GM18511 (cell line): ENCODE measurements around the gene CCDC188.

Experiments used
- ATAC-seq: cut with Tn5 transposase; IDR thresholded peaks from one replicate; pipeline ENCODE4 v1.9.1; 2021; ENCODE audit warnings: mild to moderate bottlenecking, moderate library complexity; ENCODE audit not compliant: unreplicated experiment

Gene CCDC188

DNA sequence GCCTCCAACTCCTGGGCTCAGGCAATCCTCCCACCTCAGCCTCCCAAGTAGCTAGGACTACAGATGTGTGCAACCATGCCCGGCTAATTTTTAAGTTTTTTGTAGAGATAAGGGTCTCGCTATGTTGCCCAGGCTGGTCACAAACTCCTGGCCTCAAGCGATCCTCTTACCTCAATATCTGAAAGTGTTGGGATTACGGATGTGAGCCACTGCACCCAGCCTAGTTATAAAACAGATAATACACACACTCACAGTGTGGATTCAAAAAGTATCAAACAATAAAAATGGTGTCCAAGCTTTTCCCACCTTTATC is 377 bp upstream of the CCDC188 start:
- ATAC-seq = no peak

DNA sequence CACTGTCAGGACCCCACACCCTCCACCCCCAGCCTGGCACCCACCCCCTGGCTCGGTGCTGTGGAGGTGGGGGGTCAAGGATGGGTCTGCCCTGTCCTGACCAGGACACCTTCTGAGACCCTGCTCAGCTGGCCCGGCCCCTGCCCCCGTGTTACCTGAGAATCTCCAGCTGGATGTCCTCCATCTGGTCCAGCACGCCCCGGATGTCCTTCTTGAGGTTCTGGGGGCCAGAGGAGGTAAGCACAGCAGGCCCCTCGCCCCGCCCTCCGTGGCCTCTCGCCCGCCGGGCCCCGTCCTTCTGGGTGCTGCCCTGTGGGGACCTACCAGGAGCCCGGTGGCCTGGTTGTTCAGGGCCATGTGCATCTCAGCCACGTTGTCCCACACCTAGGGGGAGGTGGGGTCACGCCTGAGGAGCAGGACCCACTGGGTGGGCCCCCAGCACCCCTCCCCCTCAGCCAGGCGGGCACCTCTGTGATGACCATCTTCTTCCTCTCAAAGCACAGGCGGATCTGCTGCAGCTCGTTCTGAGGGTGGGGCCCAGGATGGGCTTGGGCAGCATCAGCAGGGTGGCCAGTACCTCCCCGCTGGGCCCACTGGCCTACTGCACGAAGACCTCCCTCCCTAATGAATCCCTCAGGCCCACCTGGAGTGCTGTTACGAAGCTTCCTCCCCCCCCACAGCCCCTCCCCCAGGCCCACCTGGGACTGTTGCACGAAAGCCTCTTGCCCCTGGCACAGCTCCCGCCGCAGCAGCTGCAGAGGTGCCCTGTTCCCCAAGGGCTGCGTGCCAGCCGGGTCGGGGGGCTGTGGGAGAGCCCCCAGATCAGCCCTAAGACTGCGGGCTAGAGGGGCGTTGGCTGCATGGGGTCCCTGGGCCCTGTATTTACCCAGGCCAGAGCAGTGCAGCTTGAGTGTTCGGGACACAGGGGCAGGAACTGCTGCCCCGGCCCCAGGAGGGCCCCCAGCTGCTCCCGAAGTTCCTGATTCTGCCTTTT is 1.3 kb downstream of the CCDC188 start:
- no peak for ATAC-seq

DNA sequence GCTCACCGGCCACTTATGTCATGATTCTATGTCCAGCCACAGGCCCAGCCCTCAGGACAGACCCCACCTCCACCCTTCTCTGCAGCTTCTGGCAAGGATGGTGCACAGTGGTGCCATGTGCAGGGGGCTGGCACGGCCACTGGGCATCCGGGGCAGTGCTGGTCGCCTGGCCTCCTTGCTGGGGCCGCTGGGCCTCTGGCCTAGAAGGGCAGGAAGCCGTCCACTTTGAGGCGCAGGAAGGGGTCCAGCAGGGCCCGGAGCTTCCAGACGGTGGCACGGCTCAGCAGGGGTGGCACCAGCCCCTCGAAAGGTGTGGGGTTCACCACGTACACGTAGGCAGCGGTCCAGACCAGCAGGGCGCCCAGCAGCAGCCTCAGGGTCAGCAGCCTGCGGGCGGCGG is 2.4 kb downstream of the CCDC188 start:
- ATAC-seq = no peak

DNA sequence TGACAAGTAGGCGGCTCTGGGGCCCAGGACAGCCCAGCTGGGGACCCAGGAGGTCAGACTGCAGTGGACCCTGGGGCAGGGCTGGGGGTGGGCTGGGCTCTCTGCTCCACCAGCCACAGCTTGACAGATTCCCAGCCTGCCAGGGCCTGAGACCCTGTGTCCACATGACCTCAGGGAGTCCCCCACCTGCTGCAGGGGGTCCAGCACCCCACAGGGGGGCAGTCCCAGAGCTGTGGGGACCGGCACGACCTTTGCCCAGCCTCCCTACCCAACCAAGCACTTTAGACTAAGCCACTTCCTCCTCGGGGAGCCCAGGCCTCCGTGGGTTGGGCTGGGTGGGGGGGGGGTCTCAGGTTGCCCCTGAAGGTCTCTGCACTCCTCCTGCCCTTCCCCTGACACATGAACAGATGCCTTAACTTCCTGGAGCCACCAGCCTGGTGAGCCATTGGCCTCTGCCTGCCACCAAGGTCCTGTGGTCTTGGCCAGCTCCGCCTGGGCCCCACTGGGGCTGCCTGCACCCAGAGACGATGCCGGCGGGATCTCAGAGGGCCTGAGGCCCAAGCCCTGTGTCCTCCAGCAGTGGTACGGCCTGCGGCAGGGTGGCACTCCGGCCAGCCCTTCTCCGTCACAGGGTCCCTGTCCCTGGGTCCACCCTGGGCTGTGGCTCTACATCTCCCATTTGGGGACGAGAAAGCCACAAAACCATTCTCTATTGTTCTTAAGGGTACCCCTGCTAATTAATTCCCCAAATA is 3.4 kb downstream of the CCDC188 start:
- ATAC-seq = no peak

DNA sequence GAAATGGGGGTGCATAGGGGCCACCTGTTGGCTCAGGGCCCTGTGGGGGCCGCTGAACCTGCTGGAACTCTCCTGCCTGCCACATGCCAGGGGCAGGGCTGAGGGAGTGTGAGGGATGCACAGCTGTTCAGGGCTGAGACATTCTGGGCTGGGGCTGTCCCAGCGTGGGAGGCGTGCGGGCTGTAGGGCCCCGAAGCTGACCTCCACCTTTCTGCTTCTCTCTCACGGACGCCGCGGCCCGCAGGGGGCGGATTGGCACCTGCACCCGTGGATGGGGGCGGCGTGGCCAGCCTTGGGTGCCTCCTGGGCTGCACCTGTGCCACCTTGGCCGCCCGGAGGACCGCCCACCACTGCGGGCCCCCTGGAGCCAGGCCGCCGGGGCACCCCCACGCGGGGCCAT is 4.1 kb downstream of the CCDC188 start:
- ATAC-seq = no peak

DNA sequence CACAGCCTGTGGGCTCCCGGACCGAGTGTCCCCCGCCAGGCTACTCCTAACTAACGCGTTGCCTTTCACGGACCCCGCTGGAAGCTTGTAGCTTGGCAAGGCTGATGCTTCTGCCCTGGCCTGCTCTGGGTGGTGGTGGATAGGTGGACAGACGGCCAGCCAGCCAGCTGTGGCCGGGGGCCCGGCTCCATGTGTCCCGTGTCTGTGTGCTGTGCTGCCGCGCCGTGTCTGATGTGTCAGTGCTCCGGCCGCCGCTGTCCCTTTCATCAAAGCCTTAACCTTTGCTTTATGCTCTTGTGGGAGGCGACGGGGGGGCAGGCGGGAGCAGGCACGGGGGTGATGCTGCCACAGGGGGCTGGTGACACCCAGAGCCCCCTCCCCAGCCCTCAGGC is 5.0 kb downstream of the CCDC188 start:
- no peak for ATAC-seq

DNA sequence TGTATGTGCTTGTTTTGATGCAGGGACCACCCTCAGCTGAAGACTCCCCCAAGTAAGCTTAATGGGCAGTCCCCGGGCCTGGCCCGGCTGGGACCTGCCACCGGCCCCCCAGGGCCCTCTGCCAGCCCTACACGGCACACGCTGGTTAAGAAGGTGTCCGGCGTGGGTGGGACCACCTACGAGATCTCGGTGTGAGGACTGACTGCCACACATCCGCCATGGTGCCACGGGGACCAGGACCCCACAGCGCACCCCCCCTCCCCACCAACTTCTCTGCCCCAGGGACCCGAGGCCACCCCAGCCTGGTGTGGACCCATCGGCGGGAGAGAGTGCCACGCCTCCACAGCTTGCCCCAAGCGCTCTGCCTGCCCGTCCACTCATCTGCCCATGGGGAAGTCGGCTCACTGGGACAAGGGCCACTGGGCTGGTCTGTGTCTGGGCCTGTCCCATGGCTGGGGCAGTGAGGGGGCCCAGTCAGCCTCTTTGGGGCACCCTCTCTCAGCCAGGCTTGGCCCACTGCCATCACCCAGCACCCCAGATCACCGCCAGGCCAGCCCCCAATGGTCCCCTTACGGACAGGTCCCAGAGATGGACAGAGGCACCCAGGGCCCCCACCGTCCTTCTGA is 5.5 kb downstream of the CCDC188 start:
- no peak for ATAC-seq

DNA sequence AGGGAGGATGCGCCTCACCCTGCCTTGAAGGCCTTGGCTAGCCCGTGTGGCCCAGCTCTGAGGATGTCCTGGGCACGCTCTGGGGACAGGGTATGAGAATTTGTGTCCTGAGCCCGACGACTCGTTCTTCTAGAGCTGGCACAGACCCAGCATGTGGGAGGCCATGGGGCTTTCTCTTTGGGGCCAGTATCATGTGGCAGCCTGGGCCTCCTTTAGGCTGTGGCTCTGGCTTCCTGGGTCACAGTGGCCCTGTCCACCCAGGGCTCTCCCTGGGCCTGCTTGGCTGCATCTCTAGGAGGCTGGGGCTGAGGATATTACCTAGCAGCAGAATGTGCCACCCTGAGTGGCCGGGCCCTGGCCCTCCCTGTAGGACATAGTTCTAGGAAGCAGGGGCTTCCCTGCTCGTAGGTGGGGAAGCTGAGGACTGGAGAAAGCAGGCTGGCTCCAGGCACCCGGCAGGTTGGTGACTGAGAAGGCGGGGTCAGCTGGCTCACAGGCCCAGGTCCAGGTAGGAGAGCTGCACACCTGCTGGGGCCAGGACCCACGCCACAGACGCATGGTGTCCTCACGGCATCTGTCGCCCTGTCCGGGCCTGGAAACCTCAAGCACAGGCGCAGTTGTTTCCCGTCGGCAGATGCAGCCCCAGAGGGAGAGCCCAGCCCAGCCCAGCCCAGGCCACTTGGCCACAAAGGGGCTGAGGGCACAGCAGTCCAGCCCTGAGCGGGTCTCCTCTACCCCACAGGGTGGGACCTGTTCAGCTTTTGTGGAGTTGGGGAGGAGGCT is 6.8 kb downstream of the CCDC188 start:
- no peak for ATAC-seq

DNA sequence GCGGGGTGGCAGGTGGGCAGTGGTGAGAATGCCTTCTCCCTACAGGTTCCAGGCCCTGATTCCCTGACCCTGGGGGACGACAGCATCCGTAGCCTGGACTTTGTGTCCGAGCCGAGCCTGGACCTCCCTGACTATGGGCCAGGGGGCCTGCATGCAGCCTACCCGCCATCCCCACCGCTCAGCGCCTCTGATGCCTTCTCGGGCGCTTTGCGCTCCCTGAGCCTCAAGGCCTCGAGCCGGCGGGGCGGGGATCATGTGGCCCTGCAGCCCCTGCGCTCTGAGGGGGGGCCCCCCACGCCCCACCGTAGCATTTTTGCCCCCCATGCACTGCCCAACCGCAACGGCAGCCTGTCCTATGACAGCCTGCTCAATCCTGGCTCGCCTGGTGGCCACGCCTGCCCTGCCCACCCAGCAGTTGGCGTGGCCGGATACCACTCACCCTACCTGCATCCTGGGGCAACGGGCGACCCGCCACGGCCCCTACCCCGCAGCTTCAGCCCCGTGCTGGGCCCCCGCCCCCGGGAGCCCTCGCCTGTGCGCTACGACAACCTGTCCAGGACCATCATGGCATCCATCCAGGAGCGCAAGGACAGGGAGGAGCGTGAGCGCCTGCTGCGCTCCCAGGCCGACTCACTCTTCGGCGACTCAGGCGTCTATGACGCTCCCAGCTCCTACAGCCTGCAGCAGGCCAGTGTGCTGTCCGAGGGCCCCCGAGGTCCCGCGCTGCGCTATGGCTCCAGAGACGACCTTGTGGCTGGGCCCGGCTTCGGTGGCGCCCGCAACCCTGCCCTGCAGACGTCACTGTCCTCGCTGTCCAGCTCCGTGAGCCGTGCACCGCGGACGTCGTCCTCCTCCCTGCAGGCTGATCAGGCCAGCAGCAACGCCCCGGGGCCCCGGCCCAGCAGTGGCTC is 7.9 kb downstream of the CCDC188 start:
- no peak for ATAC-seq

DNA sequence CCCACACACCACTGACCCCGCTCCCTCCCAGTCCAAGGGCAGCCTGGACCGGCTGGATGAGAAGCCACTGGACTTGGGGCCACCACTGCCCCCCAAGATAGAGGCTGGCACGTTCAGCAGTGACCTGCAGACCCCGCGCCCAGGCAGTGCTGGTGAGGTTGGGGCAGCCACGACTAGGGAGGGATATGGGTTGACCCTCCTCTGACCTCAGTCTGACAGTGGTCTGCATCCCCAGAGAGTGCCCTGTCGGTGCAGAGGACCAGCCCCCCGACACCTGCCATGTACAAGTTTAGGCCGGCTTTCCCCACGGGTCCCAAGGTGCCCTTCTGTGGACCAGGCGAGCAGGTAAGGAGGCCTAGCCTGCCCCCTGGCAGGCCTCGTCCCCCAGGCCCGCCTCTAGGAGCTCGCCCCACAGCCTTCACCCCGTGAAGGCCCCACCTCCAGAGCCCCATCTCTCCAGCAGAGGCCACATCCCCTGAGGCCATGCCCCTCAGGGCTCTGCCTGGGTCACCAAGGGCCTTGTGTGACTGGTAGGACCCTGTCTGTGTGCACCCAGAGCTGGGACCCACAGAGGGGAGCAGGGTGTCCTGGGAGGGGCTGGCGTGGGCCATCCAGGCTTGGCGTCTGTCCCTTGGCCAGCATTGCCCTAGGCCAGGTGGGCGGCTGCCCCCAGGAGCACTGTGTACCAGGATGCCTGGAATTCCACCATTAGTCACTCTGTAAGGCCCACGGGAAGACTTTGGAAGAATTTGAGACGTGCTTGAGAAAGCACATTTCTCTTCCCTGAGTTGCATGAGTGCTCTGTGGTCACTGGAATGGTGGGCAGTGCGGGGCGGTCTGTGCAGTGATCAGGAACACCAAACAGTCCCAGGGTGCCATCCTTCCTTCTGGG is 9.4 kb downstream of the CCDC188 start:
- no peak for ATAC-seq

DNA sequence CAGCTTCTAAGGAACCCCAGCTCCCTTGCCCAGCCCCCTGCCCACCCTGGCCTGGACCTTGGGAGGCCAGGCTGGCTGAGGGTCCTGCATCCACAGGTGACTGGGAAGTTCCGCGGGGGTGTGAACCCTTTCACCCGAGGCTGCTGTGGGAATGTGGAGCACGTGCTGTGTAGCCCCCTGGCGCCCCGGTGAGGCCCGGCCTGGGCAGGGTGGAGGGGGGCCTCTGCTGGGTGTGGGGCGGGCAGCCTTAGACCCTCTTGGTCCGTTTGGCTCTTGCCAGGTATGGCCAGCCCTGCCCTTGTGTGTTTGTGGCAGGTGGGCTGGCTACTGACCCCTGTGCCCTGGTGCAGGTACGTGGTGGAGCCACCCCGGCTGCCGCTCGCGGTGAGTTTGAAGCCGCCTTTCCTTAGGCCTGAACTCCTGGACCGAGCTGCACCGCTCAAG is 10.3 kb downstream of the CCDC188 start:
- no peak for ATAC-seq

DNA sequence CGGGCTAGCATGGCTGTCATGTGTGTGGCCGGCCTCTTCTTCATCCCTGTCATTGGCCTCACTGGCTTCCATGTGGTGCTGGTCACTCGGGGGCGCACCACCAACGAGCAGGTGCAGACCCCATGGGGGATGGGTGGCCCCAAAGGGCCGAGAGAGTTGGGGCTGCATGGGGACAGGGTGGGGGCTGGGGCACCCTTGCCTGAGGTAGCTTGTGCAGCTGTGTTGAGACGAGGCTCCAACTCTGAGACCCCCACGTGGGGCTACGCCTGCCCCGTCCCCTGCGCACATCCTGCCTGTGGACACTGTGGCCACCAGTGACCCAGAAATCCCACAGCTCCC is 10.8 kb downstream of the CCDC188 start:
- no peak for ATAC-seq

DNA sequence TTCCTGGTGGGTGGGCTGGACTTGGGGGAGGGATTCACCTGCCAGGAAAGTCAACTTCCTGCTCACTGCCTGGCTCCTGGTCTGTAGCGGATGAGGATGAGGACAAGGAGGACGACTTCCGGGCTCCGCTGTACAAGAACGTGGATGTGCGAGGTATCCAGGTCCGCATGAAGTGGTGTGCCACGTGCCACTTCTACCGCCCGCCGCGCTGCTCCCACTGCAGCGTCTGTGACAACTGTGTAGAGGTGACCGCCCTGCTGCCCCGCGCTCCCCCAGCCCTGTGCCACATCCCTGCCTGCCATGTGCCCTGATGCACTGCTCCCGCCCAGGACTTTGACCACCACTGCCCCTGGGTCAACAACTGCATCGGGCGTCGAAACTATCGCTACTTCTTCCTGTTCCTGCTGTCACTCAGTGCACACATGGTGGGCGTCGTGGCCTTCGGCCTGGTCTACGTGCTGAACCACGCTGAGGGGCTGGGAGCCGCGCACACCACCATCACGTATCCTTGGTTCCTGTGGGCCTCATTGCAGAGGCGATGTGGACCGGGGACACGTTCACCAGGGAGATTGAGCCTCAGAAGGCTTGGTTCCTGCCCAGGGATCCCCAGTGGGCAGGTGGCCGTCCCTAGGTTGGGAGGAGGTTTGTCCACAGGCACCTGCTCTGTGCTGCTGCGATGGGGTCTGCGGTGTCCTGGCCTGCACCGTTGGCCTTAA is 11.3 kb downstream of the CCDC188 start:
- ATAC-seq = no peak

DNA sequence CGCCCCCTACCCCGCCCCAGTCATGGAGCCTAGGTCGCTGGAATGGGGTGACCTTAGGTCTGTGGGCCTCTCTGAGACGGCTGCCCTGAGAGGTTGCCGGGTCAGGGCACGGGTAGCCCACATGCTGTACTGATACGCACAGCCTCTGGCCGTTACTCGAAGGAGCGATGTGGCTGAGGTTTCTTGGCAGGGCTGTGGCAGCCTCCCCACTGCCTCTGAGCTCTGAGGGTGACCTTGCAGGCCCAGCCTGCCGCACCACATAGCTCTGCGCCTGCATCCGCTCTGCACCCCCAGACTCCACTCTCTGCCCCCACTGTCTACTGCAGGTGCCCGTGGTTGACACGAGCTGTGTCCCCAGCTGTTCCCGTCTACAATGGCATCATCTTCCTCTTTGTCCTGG is 12.0 kb downstream of the CCDC188 start:
- ATAC-seq = no peak

DNA sequence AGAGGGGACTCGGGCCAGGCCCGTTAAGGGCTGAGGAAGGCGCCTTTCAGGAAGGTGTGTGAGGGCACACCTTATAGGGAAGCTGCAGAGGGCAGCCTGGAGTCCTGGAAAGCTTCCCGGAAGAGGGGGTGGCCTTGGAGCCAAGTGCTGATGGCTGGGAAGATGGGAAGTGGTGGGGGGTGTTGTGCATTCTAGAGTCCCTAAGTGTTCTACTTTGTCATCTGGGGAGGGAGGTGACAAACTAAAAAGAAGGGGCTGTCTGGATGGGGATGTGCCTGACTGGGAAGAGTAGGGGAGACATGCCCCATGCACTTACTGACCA is 12.5 kb downstream of the CCDC188 start:
- no peak for ATAC-seq

DNA sequence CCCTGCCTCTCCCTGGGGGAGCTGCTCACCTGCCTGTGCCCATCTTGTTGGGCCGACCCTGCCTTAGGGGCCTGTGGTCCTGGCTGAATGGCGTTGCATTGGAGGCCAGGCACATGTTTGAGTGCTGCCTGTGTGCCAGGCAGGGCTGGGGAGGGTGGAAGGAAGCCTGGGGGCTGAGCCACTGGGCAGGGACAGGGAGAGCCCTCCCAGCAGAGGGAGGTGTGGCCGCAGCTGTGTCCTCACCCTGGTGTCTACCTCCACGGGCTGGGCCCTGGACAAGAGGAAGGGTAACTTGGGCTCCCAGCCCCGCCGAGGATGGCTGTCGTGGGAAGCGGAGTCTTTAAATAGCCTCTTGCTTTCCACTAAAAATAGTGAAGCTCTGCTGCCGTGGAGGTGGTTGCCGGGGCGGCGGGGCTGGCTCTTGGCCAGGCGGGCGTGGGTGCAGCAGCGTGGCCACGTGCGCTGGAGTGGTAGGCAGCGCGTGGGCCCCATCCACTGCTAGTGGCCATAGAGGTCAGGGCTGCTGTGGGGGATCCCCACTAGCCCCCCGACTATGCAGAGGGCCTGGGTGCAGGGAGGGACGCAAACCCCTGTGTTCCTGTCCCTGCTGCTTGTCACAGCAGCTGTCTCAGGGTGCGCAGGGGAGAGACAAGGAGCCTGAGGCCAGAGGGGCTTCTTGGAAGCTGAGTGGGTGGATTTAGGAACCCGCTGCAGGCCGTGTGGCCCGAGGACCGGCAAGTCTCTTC is 13.0 kb downstream of the CCDC188 start:
- no peak for ATAC-seq

DNA sequence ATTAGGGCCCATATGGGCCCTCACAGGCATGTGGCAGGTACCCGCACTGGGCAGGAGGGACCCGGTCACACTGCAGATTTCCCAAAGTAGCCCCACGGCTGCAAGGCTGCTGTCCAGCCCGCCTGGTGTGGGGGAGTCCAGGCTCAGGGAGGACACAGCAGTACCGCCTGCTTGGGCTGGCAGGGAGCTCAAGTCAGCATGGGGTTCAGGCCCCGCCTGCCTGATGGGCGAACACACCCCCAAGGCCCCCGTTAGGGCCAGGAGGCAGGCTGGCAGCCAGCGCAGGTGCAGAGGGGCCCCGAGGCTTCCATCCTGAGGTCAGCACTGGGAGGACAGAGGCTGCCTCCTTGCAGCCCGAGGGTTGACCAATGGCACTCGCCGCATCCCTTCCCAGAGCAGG is 13.7 kb downstream of the CCDC188 start:
- ATAC-seq = no peak

DNA sequence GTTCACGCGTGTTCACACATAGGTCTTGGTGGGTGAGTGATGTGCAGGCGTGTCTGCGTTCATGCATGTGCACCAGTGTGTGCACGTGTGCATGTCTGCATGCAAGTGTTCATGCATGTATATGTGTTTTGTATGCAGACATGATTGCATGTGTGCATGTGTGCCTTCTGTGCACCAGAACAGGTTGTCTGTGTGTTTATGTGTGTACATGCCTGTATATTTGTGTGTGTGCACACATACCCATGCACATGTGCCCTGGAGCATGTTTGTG is 14.3 kb downstream of the CCDC188 start:
- ATAC-seq = no peak
